H1 (cell line): Measurements from ENCODE around the gene PRKD1. TPM values are rescaled to one million over a fixed set of nuclear protein-coding genes. Genes with fewer than 3 reads are reported as not detected.

Experiments
- CTCF ChIA-PET: fragments of 300-600 bp; sonication (Branson Sonifier 250); formaldehyde crosslinking; loops from one replicate; lab custom pipeline; 2021; ENCODE audit not compliant: partially characterized antibody; lab: Charles Lee
- POLR2A ChIA-PET: fragments of 300-600 bp; sonication (Branson Sonifier 250); formaldehyde crosslinking; loops from one replicate; lab custom pipeline; 2021; ENCODE audit warnings: inconsistent platforms; ENCODE audit not compliant: partially characterized antibody; lab: Charles Lee
- DNase-seq, 2 experiments: peaks; one replicate each; pipeline versions ENCODE4 v3.0.0 to v3.0.0-alpha.2; 2010 to 2022; ENCODE audit warnings: low spot score in 2 of 2, low read depth in 1 of 2, mixed read lengths in 1 of 2
- FAIRE-seq: peaks from 2 replicates; lab custom pipeline; 2011; peaks lifted over from hg19 to GRCh38; lab: Jason Lieb, UNC
- H2AFZ ChIP-seq: 2 replicates; pipeline ENCODE4 v1.8.1; 2012; ENCODE audit warnings: low read length, inconsistent platforms
- H2AK5ac ChIP-seq: 2 replicates; pipeline ENCODE4 v1.6.1; 2013; ENCODE audit warnings: low read depth, low read length
- H2BK120ac ChIP-seq: replicated peaks from 2 replicates; pipeline ENCODE3; 2013; ENCODE audit warnings: low read depth, low read length, inconsistent platforms
- H2BK12ac ChIP-seq: 2 replicates; pipeline ENCODE4 v1.6.1; 2013; ENCODE audit warnings: low read depth, low read length
- H2BK15ac ChIP-seq: 2 replicates; pipeline ENCODE4 v1.6.1; 2013; ENCODE audit warnings: low read length
- H2BK20ac ChIP-seq: 2 replicates; pipeline ENCODE4 v1.6.1; 2013; ENCODE audit warnings: low read length
- H2BK5ac ChIP-seq: 2 replicates; pipeline ENCODE4 v1.6.1; 2013; ENCODE audit warnings: low read depth, low read length
- H3K14ac ChIP-seq: 2 replicates; pipeline ENCODE4 v1.6.1; 2013; ENCODE audit warnings: inconsistent platforms; ENCODE audit not compliant: insufficient read length
- H3K18ac ChIP-seq: 2 replicates; pipeline ENCODE4 v1.6.1; 2013; ENCODE audit warnings: low read length; ENCODE audit errors: extremely low read depth
- H3K23ac ChIP-seq: 2 replicates; pipeline ENCODE4 v1.6.1; 2013; ENCODE audit warnings: inconsistent platforms; ENCODE audit not compliant: insufficient read length
- H3K23me2 ChIP-seq: 2 replicates; pipeline ENCODE4 v1.6.1; 2013; ENCODE audit warnings: low read depth, low read length
- H3K27ac ChIP-seq: 2 replicates; pipeline ENCODE4 v1.6.1; 2011; ENCODE audit warnings: low read depth, low read length, inconsistent platforms
- H3K27me3 ChIP-seq, 4 experiments: replicated peaks in 1 of 4; 1 replicate in 1 of 4; 2 replicates in 3 of 4; pipeline versions ENCODE4 v1.6.1 to v1.8.1; 2011 to 2013; ENCODE audit warnings: low read length in 3 of 4, mild to moderate bottlenecking in 3 of 4, inconsistent platforms in 2 of 4, mixed read lengths in 2 of 4, moderate library complexity in 1 of 4; ENCODE audit not compliant: control insufficient read depth in 3 of 4, insufficient read depth in 3 of 4; ENCODE audit errors: extremely low read depth in 1 of 4
- H3K36me3 ChIP-seq, 4 experiments: 2 replicates each; pipeline versions ENCODE4 v1.6.1 to v1.8.1; 2011 to 2013; ENCODE audit warnings: mild to moderate bottlenecking in 4 of 4, low read length in 3 of 4, moderate library complexity in 2 of 4, control low read depth in 1 of 4, inconsistent platforms in 1 of 4; ENCODE audit not compliant: insufficient read depth in 4 of 4, control insufficient read depth in 2 of 4
- H3K4ac ChIP-seq: replicated peaks from 2 replicates; pipeline ENCODE3; 2013; ENCODE audit warnings: low read length, low read depth, mixed read lengths, inconsistent platforms; ENCODE audit not compliant: insufficient read length
- H3K4me1 ChIP-seq, 4 experiments: replicated peaks in 1 of 4; 1 replicate in 1 of 4; 2 replicates in 3 of 4; pipeline versions ENCODE4 v1.6.1 to v1.8.1; 2011 to 2013; ENCODE audit warnings: low read length in 3 of 4, inconsistent platforms in 2 of 4, mixed read lengths in 1 of 4; ENCODE audit not compliant: insufficient read depth in 4 of 4, control insufficient read depth in 3 of 4
- H3K4me2 ChIP-seq, 2 experiments: 2 replicates each; pipeline versions ENCODE4 v1.6.1 to v1.8.1; 2011 to 2013; ENCODE audit warnings: low read depth in 2 of 2, low read length in 2 of 2, control low read depth in 1 of 2, inconsistent platforms in 1 of 2, mild to moderate bottlenecking in 1 of 2; ENCODE audit not compliant: insufficient read depth in 1 of 2
- H3K4me3 ChIP-seq, 4 experiments: fragments of 200-600, 300-600 bp in 1 of 4; sonication (generic), shearing (Covaris generic), sonication (Bioruptor Twin) in 1 of 4; 2 replicates each; pipeline versions ENCODE4 v1.5.1 to v1.8.1; 2011 to 2016; ENCODE audit warnings: low read length in 4 of 4, low read depth in 3 of 4, control low read depth in 2 of 4, inconsistent platforms in 2 of 4, mild to moderate bottlenecking in 2 of 4, mixed read lengths in 1 of 4, moderate library complexity in 1 of 4; ENCODE audit not compliant: insufficient read depth in 2 of 4; ENCODE audit errors: extremely low read depth in 1 of 4
- H3K56ac ChIP-seq: replicated peaks from 2 replicates; pipeline ENCODE3; 2013; ENCODE audit warnings: low read depth, mild to moderate bottlenecking, mixed read lengths, low read length, inconsistent platforms; ENCODE audit not compliant: insufficient read length
- H3K79me1 ChIP-seq: 2 replicates; pipeline ENCODE4 v1.6.1; 2013; ENCODE audit warnings: low read depth, low read length, control low read depth
- H3K79me2 ChIP-seq, 2 experiments: 2 replicates each; pipeline versions ENCODE4 v1.6.1 to v1.8.1; 2012 to 2013; ENCODE audit warnings: low read length in 2 of 2, mild to moderate bottlenecking in 2 of 2, inconsistent platforms in 1 of 2; ENCODE audit not compliant: insufficient read depth in 2 of 2, control insufficient read depth in 1 of 2
- H3K9ac ChIP-seq, 4 experiments: replicated peaks in 1 of 4; 1 replicate in 1 of 4; 2 replicates in 3 of 4; pipeline versions ENCODE4 v1.6.1 to v1.8.1; 2011 to 2013; ENCODE audit warnings: low read depth in 3 of 4, low read length in 3 of 4, control low read depth in 2 of 4, mild to moderate bottlenecking in 2 of 4, moderate library complexity in 2 of 4, inconsistent platforms in 1 of 4; ENCODE audit errors: extremely low read depth in 1 of 4
- H3K9me3 ChIP-seq, 2 experiments: 2 replicates each; pipeline versions ENCODE4 v1.6.1 to v1.8.1; 2012 to 2013; ENCODE audit warnings: mild to moderate bottlenecking in 2 of 2, moderate library complexity in 2 of 2, control low read depth in 1 of 2, inconsistent platforms in 1 of 2, low read depth in 1 of 2, low read length in 1 of 2, mixed read lengths in 1 of 2; ENCODE audit not compliant: insufficient read depth in 2 of 2
- H4K20me1 ChIP-seq, 2 experiments: replicated peaks in 1 of 2; 2 replicates each; pipeline versions ENCODE3 to v1.8.1; 2011 to 2013; ENCODE audit warnings: inconsistent platforms in 2 of 2, low read length in 2 of 2, mild to moderate bottlenecking in 1 of 2; ENCODE audit not compliant: insufficient read depth in 2 of 2, control insufficient read depth in 1 of 2
- H4K5ac ChIP-seq: 2 replicates; pipeline ENCODE4 v1.6.1; 2013; ENCODE audit warnings: low read length, low read depth, mixed read lengths, inconsistent platforms; ENCODE audit not compliant: insufficient read length
- H4K8ac ChIP-seq: 2 replicates; pipeline ENCODE4 v1.8.0; 2013; ENCODE audit warnings: mild to moderate bottlenecking, moderate library complexity, low read length, inconsistent platforms; ENCODE audit not compliant: insufficient read depth; ENCODE audit errors: extremely low read depth
- H4K91ac ChIP-seq: replicated peaks from 2 replicates; pipeline ENCODE3; 2013; ENCODE audit warnings: low read length, mixed read lengths, inconsistent platforms; ENCODE audit not compliant: insufficient read length
- CBX5 ChIP-seq: fragments of 300-800, 300-1000 bp; sonication (generic); IDR thresholded peaks from 2 replicates; pipeline ENCODE4 v1.7.1; 2016; ENCODE audit warnings: antibody characterized with exemption, low read length, low read depth
- JUN ChIP-seq: IDR thresholded peaks from 2 replicates; pipeline ENCODE4 v1.6.1; 2011; ENCODE audit warnings: low read depth, mild to moderate bottlenecking, improper control_type of control experiment, low read length
- KDM5A ChIP-seq: fragments of 200-600 bp; IDR thresholded peaks from 2 replicates; pipeline ENCODE4 v1.7.1; 2012; ENCODE audit warnings: mild to moderate bottlenecking, low read length, inconsistent platforms, mixed read lengths
- NANOG ChIP-seq: IDR thresholded peaks from 2 replicates; pipeline ENCODE4 v1.6.1; 2011; ENCODE audit warnings: low read length, low read depth, mild to moderate bottlenecking, inconsistent platforms; ENCODE audit not compliant: insufficient read depth, poor library complexity, severe bottlenecking
- RBBP5 ChIP-seq: IDR thresholded peaks from 2 replicates; pipeline ENCODE4 v1.7.1; 2012; ENCODE audit warnings: low read depth, mild to moderate bottlenecking, inconsistent platforms, low read length, moderate library complexity, borderline replicate concordance
- RNF2 ChIP-seq: fragments of 200-900, 300-1000 bp; sonication (generic); IDR thresholded peaks from 2 replicates; pipeline ENCODE4 v1.7.1; 2016; ENCODE audit warnings: borderline replicate concordance, low read depth, mild to moderate bottlenecking, antibody characterized with exemption, low read length; ENCODE audit not compliant: poor library complexity, severe bottlenecking; ENCODE audit errors: missing control alignments
- SIN3A ChIP-seq, 2 experiments: IDR thresholded peaks in 1 of 2; conservative IDR thresholded peaks in 1 of 2; 2 replicates each; pipeline ENCODE4 v1.6.1; 2011 to 2012; ENCODE audit warnings: low read length in 2 of 2, improper control_type of control experiment in 1 of 2, low read depth in 1 of 2, mild to moderate bottlenecking in 1 of 2
- SP1 ChIP-seq: IDR thresholded peaks from 2 replicates; pipeline ENCODE4 v1.6.1; 2011; ENCODE audit warnings: low read depth, low read length
- TEAD4 ChIP-seq: IDR thresholded peaks from 2 replicates; pipeline ENCODE4 v1.6.1; 2012; ENCODE audit warnings: low read depth, low read length, inconsistent platforms, mixed read lengths
- WGBS, 2 experiments: shearing (Covaris generic) in 1 of 2; methylation state at CpG; one replicate each; pipeline versions ENCODE4 v1.1.6 to v1.1.7; 2013 to 2015; ENCODE audit warnings: low lambda C conversion rate in 2 of 2, mixed read lengths in 2 of 2, inconsistent platforms in 1 of 2, low coverage in 1 of 2, missing lambda C conversion rate in 1 of 2; ENCODE audit not compliant: insufficient replicate concordance in 2 of 2, insufficient coverage in 1 of 2, insufficient read length in 1 of 2; ENCODE audit errors: extremely low coverage in 1 of 2, missing lambda C conversion rate in 1 of 2; 5-methylcytosine and 5-hydroxymethylcytosine counted together
- polyA plus RNA-seq, 7 experiments: library from polyadenylated mRNA; depleted of rRNA in 3 of 7; stranded (reverse) in 5 of 7; unstranded in 2 of 7; fragments of >200 nt in 5 of 7; fragments of 200-250 nt in 2 of 7; gene quantifications; 1 replicate in 5 of 7; 2 replicates in 1 of 7; 4 replicates in 1 of 7; pipeline versions ENCODE4 v1.2.1 to v1.2.3, GENCODE V29; 2011 to 2013; ENCODE audit warnings: missing spikeins in 2 of 7, mixed read lengths in 2 of 7
- total RNA-seq: library from RNA; stranded (reverse); fragmentation: NEBNext Ultra II Directional; extraction: Animal tissue kit (Norgen Biotek cat#: 25700); gene quantifications from 2 replicates; pipeline ENCODE4 v1.2.1, GENCODE V29; 2021
- TF ChIP-seq, protein P1 (sequence below), 3 experiments: IDR thresholded peaks; 1 replicate in 2 of 3; 2 replicates in 1 of 3; pipeline versions ENCODE4 v1.5.1 to v1.6.1; 2011; ENCODE audit warnings: low read length in 3 of 3, mild to moderate bottlenecking in 3 of 3, inconsistent platforms in 2 of 3, low read depth in 1 of 3, moderate library complexity in 1 of 3; ENCODE audit not compliant: insufficient read depth in 1 of 3; ENCODE audit errors: control extremely low read depth in 1 of 3
- TF ChIP-seq, protein P2 (sequence below): IDR thresholded peaks from 2 replicates; pipeline ENCODE4 v1.6.1; 2012; ENCODE audit warnings: inconsistent platforms

Gene PRKD1
- total and polyA plus RNA-seq, 2 of the 8 experiments (the other 6 are each of a cell fraction or from before 2014, with no cell fraction given): 3.6 to 6.8 TPM

DNA sequence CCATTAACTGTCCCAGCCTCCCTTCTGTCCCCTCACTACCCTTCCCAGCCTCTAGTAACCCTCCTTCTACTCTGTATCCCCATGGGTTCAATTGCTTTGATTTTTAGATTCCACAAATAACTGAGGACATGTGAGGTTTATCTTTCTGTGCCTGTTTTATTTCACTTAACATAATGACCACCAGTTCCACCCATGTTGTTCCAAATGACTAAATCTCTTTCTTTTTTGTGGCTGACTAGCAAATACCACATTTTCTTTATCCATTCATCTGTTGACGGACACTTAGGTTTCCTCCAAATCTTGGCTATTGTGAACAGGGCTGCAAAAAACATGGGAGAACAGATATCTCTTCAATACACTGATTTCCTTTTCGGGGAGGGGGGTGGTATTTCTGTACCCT lies 65.7 kb downstream of the PRKD1 start:
- H2BK5ac ChIP-seq: no peak overlapping the region
- no peaks in the 10 kb centered on the region for H3K9me3 ChIP-seq
- no peak overlapping the region for H3K9ac ChIP-seq
- H3K18ac ChIP-seq: no peak overlapping the region
- no peaks in the 10 kb centered on the region for H3K36me3 ChIP-seq
- no peak for FAIRE-seq
- no peak overlapping the region for H3K27ac ChIP-seq
- ChIA-PET POLR2A (no interaction called here), CTCF (interaction anchor here (0.6 kb wide), 1 partner anchor 70 kb away, joined by 3 read pairs; no protein-coding TSS in a partner anchor)
- no peak overlapping the region for H3K4me3 ChIP-seq
- H2BK12ac ChIP-seq: no peak overlapping the region
- H4K8ac ChIP-seq: no peak overlapping the region
- DNase-seq: no peak
- WGBS, 2 experiments: 87% methylated on average over 2 of the region's 2 CpGs; no CpG with 5 or more reads in 1 of the 2 experiments
- no peak overlapping the region for H3K56ac ChIP-seq
- H2BK120ac ChIP-seq: no peak overlapping the region
- no peaks in the 10 kb centered on the region for H3K79me2 ChIP-seq
- no peak overlapping the region for H2AFZ ChIP-seq
- no peak overlapping the region for H2AK5ac ChIP-seq
- no peak overlapping the region for H4K91ac ChIP-seq
- no peaks in the 10 kb centered on the region for H3K79me1 ChIP-seq
- H3K23me2 ChIP-seq: no peaks in the 10 kb centered on the region
- no peaks in the 10 kb centered on the region; a peak in 2 of 7 replicates for H3K4me1 ChIP-seq
- no peak overlapping the region for H3K23ac ChIP-seq
- H4K20me1 ChIP-seq: no peaks in the 10 kb centered on the region
- no peak overlapping the region for H3K14ac ChIP-seq
- no peak overlapping the region for H2BK15ac ChIP-seq
- H4K5ac ChIP-seq: no peak overlapping the region
- H3K4me2 ChIP-seq: no peak overlapping the region
- no peaks in the 10 kb centered on the region for H3K27me3 ChIP-seq
- H2BK20ac ChIP-seq: no peak overlapping the region
- no peak overlapping the region for H3K4ac ChIP-seq
- TF ChIP-seq KDM5A: no peak
- no peak for TF ChIP-seq JUN
- TF ChIP-seq CBX5: no peak
- TF ChIP-seq SP1: no peak
- TF ChIP-seq NANOG: no peak
- TF ChIP-seq RBBP5: no peak
- no peak for TF ChIP-seq SIN3A (conservative IDR thresholded peaks at IDR 0.05 in 1 of 2, IDR thresholded peaks at IDR 0.05 in 1 of 2; ENCODE audit: low read depth in 1 of 2, low read length in 2 of 2)
- TF ChIP-seq, protein P1, sequence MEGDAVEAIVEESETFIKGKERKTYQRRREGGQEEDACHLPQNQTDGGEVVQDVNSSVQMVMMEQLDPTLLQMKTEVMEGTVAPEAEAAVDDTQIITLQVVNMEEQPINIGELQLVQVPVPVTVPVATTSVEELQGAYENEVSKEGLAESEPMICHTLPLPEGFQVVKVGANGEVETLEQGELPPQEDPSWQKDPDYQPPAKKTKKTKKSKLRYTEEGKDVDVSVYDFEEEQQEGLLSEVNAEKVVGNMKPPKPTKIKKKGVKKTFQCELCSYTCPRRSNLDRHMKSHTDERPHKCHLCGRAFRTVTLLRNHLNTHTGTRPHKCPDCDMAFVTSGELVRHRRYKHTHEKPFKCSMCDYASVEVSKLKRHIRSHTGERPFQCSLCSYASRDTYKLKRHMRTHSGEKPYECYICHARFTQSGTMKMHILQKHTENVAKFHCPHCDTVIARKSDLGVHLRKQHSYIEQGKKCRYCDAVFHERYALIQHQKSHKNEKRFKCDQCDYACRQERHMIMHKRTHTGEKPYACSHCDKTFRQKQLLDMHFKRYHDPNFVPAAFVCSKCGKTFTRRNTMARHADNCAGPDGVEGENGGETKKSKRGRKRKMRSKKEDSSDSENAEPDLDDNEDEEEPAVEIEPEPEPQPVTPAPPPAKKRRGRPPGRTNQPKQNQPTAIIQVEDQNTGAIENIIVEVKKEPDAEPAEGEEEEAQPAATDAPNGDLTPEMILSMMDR (IDR thresholded peaks at IDR 0.05; ENCODE audit: control extremely low read depth in 1 of 3, insufficient read depth in 1 of 3, low read depth in 1 of 3, low read length in 3 of 3): no peak
- TF ChIP-seq, protein P2, sequence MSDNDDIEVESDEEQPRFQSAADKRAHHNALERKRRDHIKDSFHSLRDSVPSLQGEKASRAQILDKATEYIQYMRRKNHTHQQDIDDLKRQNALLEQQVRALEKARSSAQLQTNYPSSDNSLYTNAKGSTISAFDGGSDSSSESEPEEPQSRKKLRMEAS: no peak
- no peak for TF ChIP-seq RNF2
- no peak for TF ChIP-seq TEAD4
